H9 (cell line): Measurements from ENCODE around the gene PTPDC1. TPM values are rescaled to one million over a fixed set of nuclear protein-coding genes. Genes with fewer than 3 reads are reported as not detected.

Experiments
- DNase-seq: peaks from one replicate; pipeline ENCODE4 v3.0.0-alpha.2; 2017
- H2AFZ ChIP-seq: one replicate; pipeline ENCODE4 v1.6.1; 2013; ENCODE audit warnings: mild to moderate bottlenecking, low read length, control low read depth, moderate library complexity
- H2AK5ac ChIP-seq: 2 replicates; pipeline ENCODE4 v1.6.1; 2013; ENCODE audit warnings: low read length, control low read depth, mixed read lengths; ENCODE audit not compliant: insufficient read length
- H2BK120ac ChIP-seq: one replicate; pipeline ENCODE4 v1.6.1; 2013; ENCODE audit warnings: low read depth, mild to moderate bottlenecking, low read length, control low read depth, inconsistent platforms; ENCODE audit not compliant: poor library complexity, severe bottlenecking
- H2BK12ac ChIP-seq: 2 replicates; pipeline ENCODE4 v1.6.1; 2013; ENCODE audit warnings: low read length, control low read depth, mixed read lengths, low read depth; ENCODE audit not compliant: insufficient read length
- H2BK15ac ChIP-seq: 2 replicates; pipeline ENCODE4 v1.6.1; 2013; ENCODE audit warnings: low read depth, low read length, control low read depth
- H2BK20ac ChIP-seq: one replicate; pipeline ENCODE4 v1.6.1; 2013; ENCODE audit warnings: low read depth, mild to moderate bottlenecking, low read length, control low read depth, inconsistent platforms; ENCODE audit not compliant: poor library complexity, severe bottlenecking
- H2BK5ac ChIP-seq: 2 replicates; pipeline ENCODE4 v1.6.1; 2013; ENCODE audit warnings: low read length, control low read depth, mixed read lengths; ENCODE audit not compliant: insufficient read length
- H3K14ac ChIP-seq: 2 replicates; pipeline ENCODE4 v1.6.1; 2013; ENCODE audit warnings: low read length, control low read depth; ENCODE audit not compliant: insufficient read depth
- H3K18ac ChIP-seq: 2 replicates; pipeline ENCODE4 v1.6.1; 2013; ENCODE audit warnings: low read depth, mild to moderate bottlenecking, mixed read lengths, low read length, control low read depth; ENCODE audit not compliant: insufficient read length
- H3K23ac ChIP-seq: 2 replicates; pipeline ENCODE4 v1.6.1; 2013; ENCODE audit warnings: low read length, control low read depth, mixed read lengths, low read depth; ENCODE audit not compliant: insufficient read length
- H3K23me2 ChIP-seq: 2 replicates; pipeline ENCODE4 v1.6.1; 2013; ENCODE audit warnings: low read depth, mild to moderate bottlenecking, mixed read lengths, low read length, control low read depth; ENCODE audit not compliant: insufficient read length, poor library complexity, severe bottlenecking
- H3K27ac ChIP-seq: 2 replicates; pipeline ENCODE4 v1.5.1; 2013; ENCODE audit warnings: low read length, control low read depth, mixed read lengths, low read depth; ENCODE audit not compliant: insufficient read length
- H3K27me3 ChIP-seq: 2 replicates; pipeline ENCODE4 v1.6.1; 2013; ENCODE audit warnings: low read length, control low read depth, inconsistent platforms; ENCODE audit not compliant: insufficient read depth
- H3K4ac ChIP-seq: 2 replicates; pipeline ENCODE4 v1.6.1; 2013; ENCODE audit warnings: low read depth, mild to moderate bottlenecking, control low read depth, inconsistent platforms, low read length, moderate library complexity
- H3K4me1 ChIP-seq: 2 replicates; pipeline ENCODE4 v1.6.1; 2013; ENCODE audit warnings: low read length, control low read depth, inconsistent platforms; ENCODE audit not compliant: insufficient read depth
- H3K4me2 ChIP-seq: 2 replicates; pipeline ENCODE4 v1.6.1; 2013; ENCODE audit warnings: low read length, control low read depth, mixed read lengths; ENCODE audit not compliant: insufficient read length, insufficient read depth
- H3K56ac ChIP-seq: 2 replicates; pipeline ENCODE4 v1.6.1; 2013; ENCODE audit warnings: low read depth, mild to moderate bottlenecking, mixed read lengths, low read length, control low read depth; ENCODE audit not compliant: insufficient read length
- H3K79me1 ChIP-seq: 2 replicates; pipeline ENCODE4 v1.6.1; 2013; ENCODE audit warnings: low read depth, mild to moderate bottlenecking, moderate library complexity, low read length, control low read depth, inconsistent platforms; ENCODE audit not compliant: insufficient read depth, poor library complexity, severe bottlenecking
- H3K79me2 ChIP-seq: 2 replicates; pipeline ENCODE4 v1.6.1; 2013; ENCODE audit warnings: low read length, control low read depth, inconsistent platforms; ENCODE audit not compliant: insufficient read depth
- H3K9ac ChIP-seq: 2 replicates; pipeline ENCODE4 v1.6.1; 2013; ENCODE audit warnings: low read length, control low read depth, mixed read lengths; ENCODE audit not compliant: insufficient read length; ENCODE audit errors: extremely low read depth
- H3K9me3 ChIP-seq: one replicate; pipeline ENCODE4 v1.6.1; 2013; ENCODE audit warnings: low read depth, low read length, inconsistent platforms; ENCODE audit not compliant: control insufficient read depth
- H3T11ph ChIP-seq: one replicate; pipeline ENCODE4 v1.6.1; 2013; ENCODE audit warnings: mild to moderate bottlenecking, low read length, control low read depth, inconsistent platforms
- H4K20me1 ChIP-seq: one replicate; pipeline ENCODE4 v1.6.1; 2013; ENCODE audit not compliant: control insufficient read depth, insufficient read length, insufficient read depth
- H4K5ac ChIP-seq: 2 replicates; pipeline ENCODE4 v1.6.1; 2013; ENCODE audit warnings: low read depth, mild to moderate bottlenecking, mixed read lengths, low read length, control low read depth; ENCODE audit not compliant: insufficient read length
- H4K8ac ChIP-seq: replicated peaks from 2 replicates; pipeline ENCODE4 v1.6.1; 2013; ENCODE audit warnings: low read length, control low read depth, mixed read lengths, low read depth; ENCODE audit not compliant: insufficient read length
- H4K91ac ChIP-seq: 2 replicates; pipeline ENCODE4 v1.6.1; 2013; ENCODE audit warnings: low read depth, mild to moderate bottlenecking, moderate library complexity, mixed read lengths, low read length, control low read depth; ENCODE audit not compliant: insufficient read length
- H3K27ac Mint-ChIP-seq, 3 experiments: 2 replicates in 2 of 3; 3 replicates in 1 of 3; pipeline ENCODE4 v1.8.0; 2020 to 2021; ENCODE audit warnings: mixed read lengths in 3 of 3, mild to moderate bottlenecking in 1 of 3, moderate library complexity in 1 of 3
- H3K27me3 Mint-ChIP-seq: 2 replicates; pipeline ENCODE4 v1.8.0; 2021; ENCODE audit warnings: low read depth, mild to moderate bottlenecking, moderate library complexity, mixed read lengths
- H3K36me3 Mint-ChIP-seq, 3 experiments: 2 replicates in 2 of 3; 3 replicates in 1 of 3; pipeline ENCODE4 v1.8.0; 2020 to 2021; ENCODE audit warnings: low read depth in 3 of 3, mixed read lengths in 3 of 3; ENCODE audit not compliant: insufficient read depth in 1 of 3
- H3K4me1 Mint-ChIP-seq, 2 experiments: 2 replicates each; pipeline ENCODE4 v1.8.0; 2020; ENCODE audit warnings: mixed read lengths in 2 of 2
- H3K4me3 Mint-ChIP-seq, 2 experiments: 2 replicates in 1 of 2; 3 replicates in 1 of 2; pipeline ENCODE4 v1.8.0; 2020 to 2021; ENCODE audit warnings: mild to moderate bottlenecking in 2 of 2, mixed read lengths in 2 of 2, moderate library complexity in 1 of 2
- H3K9me3 Mint-ChIP-seq, 2 experiments: 2 replicates in 1 of 2; 3 replicates in 1 of 2; pipeline ENCODE4 v1.8.0; 2020; ENCODE audit warnings: mild to moderate bottlenecking in 2 of 2, mixed read lengths in 2 of 2, moderate library complexity in 1 of 2
- whole genome bisulfite sequencing: extraction: QIAGEN DNeasy Blood & Tissue Kit; methylation state at CpG from one replicate; pipeline ENCODE4 v1.1.7; 2013; ENCODE audit warnings: missing lambda C conversion rate, low lambda C conversion rate, mixed read lengths; ENCODE audit not compliant: insufficient read length; ENCODE audit errors: extremely low coverage; 5-methylcytosine and 5-hydroxymethylcytosine counted together
- total RNA-seq: library from RNA; stranded (reverse); gene quantifications from 2 replicates; pipeline ENCODE4 v1.2.1, GENCODE V29; 2021
- TF ChIP-seq, protein P1 (sequence below): fragments of 200-600 bp; sonication (generic); conservative IDR thresholded peaks from 3 replicates; pipeline ENCODE4 v1.8.0; 2021; ENCODE audit warnings: antibody characterized with exemption, mild to moderate bottlenecking

PTPDC1 gene
- total RNA-seq, 1 experiment from 2014 or later: 4.8 TPM

DNA sequence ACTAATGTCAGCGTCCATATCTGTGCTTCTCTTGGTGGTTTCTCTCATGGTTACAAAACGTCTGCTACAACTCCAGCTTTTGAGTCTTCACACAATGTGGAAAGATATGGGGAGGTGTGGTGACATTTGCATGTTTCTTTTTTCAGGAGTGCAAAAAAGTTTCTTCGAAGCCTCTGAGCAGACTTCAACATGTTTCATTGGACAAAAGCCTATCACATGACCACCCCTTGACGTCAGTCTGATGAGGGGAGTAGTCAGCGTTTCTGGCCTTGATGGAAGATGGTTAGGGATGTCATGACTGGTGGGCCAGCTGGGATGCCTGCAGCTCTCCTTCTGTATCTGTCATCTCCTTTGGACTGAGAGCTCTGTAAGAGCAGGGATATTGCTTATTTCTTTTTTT lies 61.4 kb downstream of the PTPDC1 start:
- Histone ChIP-seq H2BK120ac (no peak overlapping the region), H3T11ph (no peak overlapping the region), H2AFZ (no peak overlapping the region), H4K8ac (no peak overlapping the region), H3K79me1 (no peaks in the 10 kb centered on the region), H3K56ac (no peak overlapping the region), H4K91ac (no peak overlapping the region), H3K23me2 (no peaks in the 10 kb centered on the region), H3K4ac (no peak overlapping the region), H2BK5ac (no peak overlapping the region), H3K4me1 (peaks cover 14% of the 10 kb centered on the region; the same call in 1 of the 2 replicates), H3K4me2 (no peak overlapping the region), H4K20me1 (no peaks in the 10 kb centered on the region), H2BK12ac (no peak overlapping the region), H3K27ac (no peak overlapping the region), H3K9me3 (no peaks in the 10 kb centered on the region), H3K9ac (no peak overlapping the region), H3K18ac (no peak overlapping the region), H3K79me2 (no peaks in the 10 kb centered on the region), H2BK15ac (no peak overlapping the region), H2BK20ac (no peak overlapping the region), H4K5ac (no peak overlapping the region), H3K27me3 (no peaks in the 10 kb centered on the region), H3K14ac (no peak overlapping the region), H2AK5ac (no peak overlapping the region), H3K23ac (no peak overlapping the region)
- H3K27ac Mint-ChIP-seq: no peak overlapping the region
- H3K27me3 Mint-ChIP-seq: peaks cover 1% of the 10 kb centered on the region; the same call in 1 of the 2 replicates
- WGBS: no CpG with 5 or more reads among the region's 5 CpGs
- no peaks in the 10 kb centered on the region; a peak in 1 of 5 replicates for H3K9me3 Mint-ChIP-seq
- peaks cover 32 to 34% of the 10 kb centered on the region in 2 experiments for H3K4me1 Mint-ChIP-seq
- H3K4me3 Mint-ChIP-seq: no peak overlapping the region
- no peak for DNase-seq
- H3K36me3 Mint-ChIP-seq: no peaks in the 10 kb centered on the region
- TF ChIP-seq, protein P1, sequence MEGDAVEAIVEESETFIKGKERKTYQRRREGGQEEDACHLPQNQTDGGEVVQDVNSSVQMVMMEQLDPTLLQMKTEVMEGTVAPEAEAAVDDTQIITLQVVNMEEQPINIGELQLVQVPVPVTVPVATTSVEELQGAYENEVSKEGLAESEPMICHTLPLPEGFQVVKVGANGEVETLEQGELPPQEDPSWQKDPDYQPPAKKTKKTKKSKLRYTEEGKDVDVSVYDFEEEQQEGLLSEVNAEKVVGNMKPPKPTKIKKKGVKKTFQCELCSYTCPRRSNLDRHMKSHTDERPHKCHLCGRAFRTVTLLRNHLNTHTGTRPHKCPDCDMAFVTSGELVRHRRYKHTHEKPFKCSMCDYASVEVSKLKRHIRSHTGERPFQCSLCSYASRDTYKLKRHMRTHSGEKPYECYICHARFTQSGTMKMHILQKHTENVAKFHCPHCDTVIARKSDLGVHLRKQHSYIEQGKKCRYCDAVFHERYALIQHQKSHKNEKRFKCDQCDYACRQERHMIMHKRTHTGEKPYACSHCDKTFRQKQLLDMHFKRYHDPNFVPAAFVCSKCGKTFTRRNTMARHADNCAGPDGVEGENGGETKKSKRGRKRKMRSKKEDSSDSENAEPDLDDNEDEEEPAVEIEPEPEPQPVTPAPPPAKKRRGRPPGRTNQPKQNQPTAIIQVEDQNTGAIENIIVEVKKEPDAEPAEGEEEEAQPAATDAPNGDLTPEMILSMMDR: no peak
